ENCODE data around the gene C15orf61.

DNA sequence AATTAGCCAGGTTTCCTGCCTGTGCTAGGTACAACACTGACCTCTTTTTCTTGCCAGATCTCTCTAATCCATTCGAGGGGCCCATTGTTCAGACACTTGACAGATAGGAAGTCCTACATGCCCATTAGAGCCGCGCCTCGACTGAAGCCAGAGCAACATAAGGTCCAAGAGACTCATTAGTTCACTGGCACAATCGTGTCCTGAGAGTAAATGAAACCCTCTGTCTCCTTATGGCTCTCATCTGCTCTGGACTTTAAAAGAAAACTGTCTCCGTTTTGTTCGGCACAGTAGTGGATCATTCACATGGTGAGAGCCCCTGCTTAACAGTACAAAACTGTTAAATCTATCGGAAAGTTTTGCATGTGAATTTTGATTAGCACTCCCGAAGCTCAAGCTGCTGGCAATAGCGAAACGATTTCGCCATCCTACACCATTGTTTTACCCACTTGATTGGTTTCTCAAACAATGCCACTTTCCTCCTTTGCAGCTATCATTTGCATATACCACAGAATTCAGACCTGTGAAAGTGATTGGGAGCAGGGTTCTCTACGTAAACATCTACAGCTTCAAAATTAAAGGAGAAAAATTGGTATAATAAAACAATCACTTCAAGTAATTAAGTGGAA, 19.0 kb upstream of the C15orf61 start:
- TF ChIP-seq CTCF (tag by site-specific recombination; IDR thresholded peaks at IDR 0.05), result no peak
- TF ChIP-seq ZNF792 (tag by site-specific recombination; IDR thresholded peaks at IDR 0.05), result no peak
- TF ChIP-seq BCL11A (tag by site-specific recombination; IDR thresholded peaks at IDR 0.05; ENCODE audit: low read depth), result no peak
- TF ChIP-seq, protein P1, sequence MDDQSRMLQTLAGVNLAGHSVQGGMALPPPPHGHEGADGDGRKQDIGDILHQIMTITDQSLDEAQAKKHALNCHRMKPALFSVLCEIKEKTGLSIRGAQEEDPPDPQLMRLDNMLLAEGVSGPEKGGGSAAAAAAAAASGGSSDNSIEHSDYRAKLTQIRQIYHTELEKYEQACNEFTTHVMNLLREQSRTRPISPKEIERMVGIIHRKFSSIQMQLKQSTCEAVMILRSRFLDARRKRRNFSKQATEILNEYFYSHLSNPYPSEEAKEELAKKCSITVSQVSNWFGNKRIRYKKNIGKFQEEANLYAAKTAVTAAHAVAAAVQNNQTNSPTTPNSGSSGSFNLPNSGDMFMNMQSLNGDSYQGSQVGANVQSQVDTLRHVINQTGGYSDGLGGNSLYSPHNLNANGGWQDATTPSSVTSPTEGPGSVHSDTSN (CRISPR knock-in tag; IDR thresholded peaks at IDR 0.05), result no peak
- TF ChIP-seq ZNF560 (tag by site-specific recombination; IDR thresholded peaks at IDR 0.05; ENCODE audit: borderline replicate concordance), result no peak
- TF ChIP-seq ZNF302 (tag by site-specific recombination; IDR thresholded peaks at IDR 0.05; ENCODE audit: low read depth), result no peak
- no peak for TF ChIP-seq ZNF521 (tag by site-specific recombination; IDR thresholded peaks at IDR 0.05)
- no peak for TF ChIP-seq GLI4 (tag by site-specific recombination; IDR thresholded peaks at IDR 0.05)
- no peak for TF ChIP-seq SCRT1 (tag by site-specific recombination; IDR thresholded peaks at IDR 0.05; ENCODE audit: borderline replicate concordance)
- no peak for TF ChIP-seq PRDM1 (tag by site-specific recombination; IDR thresholded peaks at IDR 0.05)
- TF ChIP-seq ZNF610 (tag by site-specific recombination; IDR thresholded peaks at IDR 0.05; ENCODE audit: borderline replicate concordance), result no peak
- TF ChIP-seq ZNF24 (tag by site-specific recombination; IDR thresholded peaks at IDR 0.05), result no peak
- no peak for TF ChIP-seq ZBTB17 (tag by site-specific recombination; IDR thresholded peaks at IDR 0.05)
- TF ChIP-seq TRIM28 (IDR thresholded peaks at IDR 0.05; ENCODE audit: borderline replicate concordance, low read length), result no peak
